Urothelium cell line (cell line): Measurements from ENCODE around the gene TSR1.

Experiments used
- DNase-seq: peaks from one replicate; pipeline ENCODE4 v3.0.0; 2011; ENCODE audit warnings: low spot score, mixed read lengths
- FAIRE-seq: peaks from 2 replicates; lab custom pipeline; 2011; peaks lifted over from hg19 to GRCh38; lab: Jason Lieb, UNC

Gene TSR1

GRCh38 chr17:2369551-2370210 lies 33.4 kb upstream of the TSR1 start:
- no peak for DNase-seq
- FAIRE-seq: no peak

GRCh38 chr17:2369039-2369438 lies 32.8 kb upstream of the TSR1 start:
- FAIRE-seq (no peak), DNase-seq (no peak)

- FAIRE-seq: no peak
- no peak for DNase-seq
These were observed 32.1 kb upstream of the TSR1 start for GRCh38 chr17:2368359-2368758.

- DNase-seq (no peak), FAIRE-seq (no peak)
These were observed 30.7 kb upstream of the TSR1 start for GRCh38 chr17:2366747-2367494.

- FAIRE-seq (no peak), DNase-seq (no peak)
These were observed 28.9 kb upstream of the TSR1 start for GRCh38 chr17:2365132-2365531.

GRCh38 chr17:2364763-2365116 lies 28.5 kb upstream of the TSR1 start:
- no peak for DNase-seq
- no peak for FAIRE-seq

GRCh38 chr17:2363851-2364762 lies 27.9 kb upstream of the TSR1 start:
- no peak for FAIRE-seq
- no peak for DNase-seq

- FAIRE-seq: no peak
- DNase-seq: no peak
These were observed 27.1 kb upstream of the TSR1 start for GRCh38 chr17:2363318-2363717.

GRCh38 chr17:2362881-2363280 lies 26.6 kb upstream of the TSR1 start:
- no peak for DNase-seq

GRCh38 chr17:2362416-2362815 lies 26.2 kb upstream of the TSR1 start:
- no peak for DNase-seq
- no peak for FAIRE-seq

More at GRCh38 chr17:2362881-2363280, 26.6 kb upstream of the TSR1 start:
- FAIRE-seq: no peak

- DNase-seq (no peak), FAIRE-seq (no peak)
These were observed 25.8 kb upstream of the TSR1 start for GRCh38 chr17:2362016-2362415.

GRCh38 chr17:2361010-2361760 lies 24.9 kb upstream of the TSR1 start:
- peak; percentile 10 for DNase-seq
- no peak for FAIRE-seq

- no peak for DNase-seq
- FAIRE-seq: no peak
These were observed 21.7 kb upstream of the TSR1 start for GRCh38 chr17:2357931-2358434.

GRCh38 chr17:2357237-2357636 lies 21.0 kb upstream of the TSR1 start:
- DNase-seq: no peak

GRCh38 chr17:2354311-2354710 lies 18.1 kb upstream of the TSR1 start:
- FAIRE-seq (no peak), DNase-seq (no peak)

More at GRCh38 chr17:2357237-2357636, 21.0 kb upstream of the TSR1 start:
- no peak for FAIRE-seq

- FAIRE-seq: no peak
- no peak for DNase-seq
These were observed 15.0 kb upstream of the TSR1 start for GRCh38 chr17:2351269-2351668.

- peak; percentile 9 for DNase-seq
- FAIRE-seq: no peak
These were observed 11.8 kb upstream of the TSR1 start for GRCh38 chr17:2347805-2348685.

- DNase-seq: no peak
- FAIRE-seq: no peak
These were observed 10.2 kb upstream of the TSR1 start for GRCh38 chr17:2346475-2346874.

GRCh38 chr17:2344528-2344927 lies 8.3 kb upstream of the TSR1 start:
- FAIRE-seq (no peak), DNase-seq (no peak)

GRCh38 chr17:2343421-2343820 lies 7.2 kb upstream of the TSR1 start:
- no peak for DNase-seq
- no peak for FAIRE-seq
